Gastroesophageal sphincter (tissue), 3 donors: ENCODE data around the gene AMPD2.

Experiments
- POLR2A ChIP-seq, 2 donors: fragments of 450-650 bp; IDR thresholded peaks; one replicate each; pipeline ENCODE4 v1.6.1; 2017; ENCODE audit warnings: antibody characterized with exemption in 2 of 2, mild to moderate bottlenecking in 2 of 2, moderate library complexity in 1 of 2
- TF ChIP-seq, protein P1 (sequence below), 4 experiments: fragments of 200-600 bp in 2 of 4; fragments of 450-650 bp in 2 of 4; sonication (generic) in 1 of 4; IDR thresholded peaks; one replicate each; pipeline ENCODE4 v1.5.1; 2017 to 2019; ENCODE audit warnings: antibody characterized with exemption in 4 of 4, mild to moderate bottlenecking in 2 of 4, moderate library complexity in 2 of 4

DNA sequence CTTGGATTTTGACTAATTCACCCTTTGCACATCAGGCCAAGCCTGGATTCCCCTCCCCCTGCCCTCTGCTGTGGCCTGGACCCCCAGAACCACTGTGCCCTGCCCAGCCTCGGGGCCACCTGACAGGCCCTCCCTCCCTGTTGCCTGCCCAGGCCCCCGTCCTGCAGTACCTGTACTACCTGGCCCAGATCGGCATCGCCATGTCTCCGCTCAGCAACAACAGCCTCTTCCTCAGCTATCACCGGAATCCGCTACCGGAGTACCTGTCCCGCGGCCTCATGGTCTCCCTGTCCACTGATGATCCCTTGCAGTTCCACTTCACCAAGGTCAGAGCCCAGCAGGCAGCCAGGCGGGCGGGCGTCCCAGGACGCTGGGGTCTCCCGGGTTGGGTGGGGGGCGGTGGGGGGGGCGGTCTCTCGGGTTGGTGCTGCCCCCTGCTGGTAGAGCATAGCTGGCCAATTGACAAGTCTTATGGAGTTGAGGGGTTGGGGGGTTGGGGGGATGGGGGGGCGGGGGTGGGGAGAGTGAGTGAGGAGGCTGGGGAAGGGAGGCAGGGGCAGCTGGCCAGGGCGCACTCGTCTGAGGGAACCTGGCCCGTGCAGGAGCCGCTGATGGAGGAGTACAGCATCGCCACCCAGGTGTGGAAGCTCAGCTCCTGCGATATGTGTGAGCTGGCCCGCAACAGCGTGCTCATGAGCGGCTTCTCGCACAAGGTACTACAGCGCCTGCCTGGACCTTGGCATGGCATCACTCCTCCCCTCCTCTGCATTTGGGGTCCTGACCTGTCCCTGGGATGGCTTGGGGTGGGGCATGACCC, 10.7 kb downstream of the AMPD2 start:
- TF ChIP-seq POLR2A (IDR thresholded peaks at IDR 0.05), result no peak
- TF ChIP-seq, protein P1, sequence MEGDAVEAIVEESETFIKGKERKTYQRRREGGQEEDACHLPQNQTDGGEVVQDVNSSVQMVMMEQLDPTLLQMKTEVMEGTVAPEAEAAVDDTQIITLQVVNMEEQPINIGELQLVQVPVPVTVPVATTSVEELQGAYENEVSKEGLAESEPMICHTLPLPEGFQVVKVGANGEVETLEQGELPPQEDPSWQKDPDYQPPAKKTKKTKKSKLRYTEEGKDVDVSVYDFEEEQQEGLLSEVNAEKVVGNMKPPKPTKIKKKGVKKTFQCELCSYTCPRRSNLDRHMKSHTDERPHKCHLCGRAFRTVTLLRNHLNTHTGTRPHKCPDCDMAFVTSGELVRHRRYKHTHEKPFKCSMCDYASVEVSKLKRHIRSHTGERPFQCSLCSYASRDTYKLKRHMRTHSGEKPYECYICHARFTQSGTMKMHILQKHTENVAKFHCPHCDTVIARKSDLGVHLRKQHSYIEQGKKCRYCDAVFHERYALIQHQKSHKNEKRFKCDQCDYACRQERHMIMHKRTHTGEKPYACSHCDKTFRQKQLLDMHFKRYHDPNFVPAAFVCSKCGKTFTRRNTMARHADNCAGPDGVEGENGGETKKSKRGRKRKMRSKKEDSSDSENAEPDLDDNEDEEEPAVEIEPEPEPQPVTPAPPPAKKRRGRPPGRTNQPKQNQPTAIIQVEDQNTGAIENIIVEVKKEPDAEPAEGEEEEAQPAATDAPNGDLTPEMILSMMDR (IDR thresholded peaks at IDR 0.05), result peak in 1 of 4 experiments; percentile 64
